Hepatocyte (in vitro differentiated cells): ENCODE data around the gene TTLL5. TPM values are rescaled to one million over a fixed set of nuclear protein-coding genes. Genes with fewer than 3 reads are reported as not detected.

ENCODE experiments used
- DNase-seq: peaks from one replicate; pipeline ENCODE4 v3.0.0-alpha.2; 2016; ENCODE audit warnings: low spot score
- H2AFZ ChIP-seq: fragments of 200-600 bp; sonication (generic); 2 replicates; pipeline ENCODE4 v1.6.0; 2016; ENCODE audit warnings: antibody characterized with exemption, mild to moderate bottlenecking
- H3K27ac ChIP-seq: fragments of 200-600 bp; sonication (generic); 2 replicates; pipeline ENCODE4 v1.5.1; 2016; ENCODE audit warnings: mild to moderate bottlenecking
- H3K27me3 ChIP-seq: fragments of 200-600 bp; sonication (generic); 2 replicates; pipeline ENCODE4 v1.6.1; 2016
- H3K36me3 ChIP-seq: fragments of 200-600 bp; sonication (generic); replicated peaks from 2 replicates; pipeline ENCODE4 v1.5.1; 2016; ENCODE audit warnings: low read depth; ENCODE audit not compliant: insufficient read depth
- H3K4me1 ChIP-seq: fragments of 200-600 bp; sonication (generic); 2 replicates; pipeline ENCODE4 v1.5.1; 2016; ENCODE audit warnings: mild to moderate bottlenecking, moderate library complexity; ENCODE audit not compliant: insufficient read depth
- H3K4me2 ChIP-seq: fragments of 200-600 bp; sonication (generic); 2 replicates; pipeline ENCODE4 v1.6.0; 2016
- H3K4me3 ChIP-seq: fragments of 200-600 bp; sonication (generic); 2 replicates; pipeline ENCODE4 v1.5.1; 2016; ENCODE audit warnings: mild to moderate bottlenecking
- H3K79me2 ChIP-seq: fragments of 200-600 bp; sonication (generic); 2 replicates; pipeline ENCODE4 v1.6.0; 2017; ENCODE audit warnings: mild to moderate bottlenecking
- H3K9me2 ChIP-seq: fragments of 200-600 bp; sonication (generic); replicated peaks from 2 replicates; pipeline ENCODE4 v1.6.0; 2017; ENCODE audit warnings: mild to moderate bottlenecking; ENCODE audit not compliant: insufficient read depth
- H3K9me3 ChIP-seq: fragments of 200-600 bp; sonication (generic); 2 replicates; pipeline ENCODE4 v1.5.1; 2016; ENCODE audit warnings: low read depth, mild to moderate bottlenecking
- H4K20me1 ChIP-seq: fragments of 200-600 bp; sonication (generic); 2 replicates; pipeline ENCODE4 v1.6.0; 2016; ENCODE audit warnings: mild to moderate bottlenecking; ENCODE audit not compliant: insufficient read depth, poor library complexity, severe bottlenecking
- CTCF ChIP-seq: fragments of 200-600 bp; sonication (generic); IDR thresholded peaks from 2 replicates; pipeline ENCODE4 v1.5.1; 2016; ENCODE audit warnings: antibody characterized with exemption, mild to moderate bottlenecking; ENCODE audit not compliant: poor library complexity
- EZH2 ChIP-seq: fragments of 200-600 bp; sonication (generic); IDR thresholded peaks from 2 replicates; pipeline ENCODE4 v1.6.1; 2016; ENCODE audit warnings: antibody characterized with exemption, mild to moderate bottlenecking, borderline replicate concordance
- EZH2phosphoT487 ChIP-seq: fragments of 200-600 bp; sonication (generic); IDR thresholded peaks from one replicate; pipeline ENCODE4 v1.6.1; 2018; ENCODE audit warnings: antibody characterized with exemption, mild to moderate bottlenecking, low read depth, moderate library complexity; ENCODE audit not compliant: unreplicated experiment, severe bottlenecking
- WGBS: methylation state at CpG from one replicate; pipeline ENCODE4 v1.1.6; 2016; ENCODE audit warnings: low lambda C conversion rate; ENCODE audit errors: missing lambda C conversion rate; 5-methylcytosine and 5-hydroxymethylcytosine counted together
- polyA plus RNA-seq: library from polyadenylated mRNA; unstranded; fragments of >200 nt; fragmentation: Nextera tagmentation; extraction: Ambion mirVana; gene quantifications from 2 replicates; pipeline ENCODE4 v1.2.1, GENCODE V29; 2016
- total RNA-seq: library from RNA; depleted of rRNA; stranded (reverse); fragments of >200 nt; gene quantifications from 2 replicates; pipeline ENCODE4 v1.2.3, GENCODE V29; 2014

Gene TTLL5
- total and polyA plus RNA-seq, 2 experiments from 2014 or later, result 8.9 to 11.1 TPM

GRCh38 chr14:75649773-75650172, 11.3 kb upstream of the TTLL5 start:
- TF ChIP-seq CTCF, result no peak
- TF ChIP-seq EZH2, result no peak
- no peak for TF ChIP-seq EZH2phosphoT487

DNA sequence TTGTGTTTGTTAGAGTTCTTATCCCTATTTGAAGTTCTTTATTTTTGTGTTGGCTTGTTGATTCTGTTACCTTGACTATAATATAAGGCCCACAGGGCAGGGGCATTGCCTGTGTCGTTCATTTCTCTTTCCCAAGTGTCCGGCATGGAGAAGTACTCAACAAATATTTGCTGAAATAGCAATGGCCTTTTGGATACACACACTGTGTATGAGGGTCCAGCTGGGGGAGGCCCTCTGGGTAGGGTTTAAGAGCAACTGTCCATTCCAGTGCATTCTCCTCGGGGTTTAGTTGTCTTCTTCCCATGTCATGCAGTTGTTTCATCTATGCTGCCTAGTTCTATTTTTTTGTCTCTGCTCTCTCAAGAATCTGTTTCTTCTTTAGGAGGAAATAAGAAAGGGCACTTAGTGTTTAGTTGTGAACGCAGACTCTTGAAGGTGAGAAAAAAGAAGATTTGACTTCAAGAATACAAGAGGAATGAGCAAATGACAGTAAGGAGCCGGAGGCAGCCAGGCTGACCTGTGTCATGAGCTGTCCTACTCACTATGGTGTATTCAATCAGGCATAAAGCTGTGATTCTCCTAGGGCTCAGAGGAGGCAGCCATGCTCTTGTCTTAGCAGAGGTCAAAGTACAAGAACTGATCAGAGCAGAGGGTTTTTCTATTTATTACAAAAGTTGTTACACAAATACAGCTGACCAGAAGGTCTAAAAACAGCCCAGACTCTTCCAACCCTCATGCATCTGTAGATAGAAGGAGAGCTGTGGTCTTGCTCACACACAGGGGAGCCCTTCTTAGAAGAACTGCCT, 10.6 kb upstream of the TTLL5 start:
- Histone ChIP-seq H3K4me2 (no peak overlapping the region), H2AFZ (no peak overlapping the region), H3K4me1 (peaks cover 45% of the 10 kb centered on the region), H3K27ac (peak overlapping the region; percentile 88), H3K4me3 (no peak overlapping the region), H3K9me2 (no peaks in the 10 kb centered on the region), H3K9me3 (no peaks in the 10 kb centered on the region), H3K36me3 (no peaks in the 10 kb centered on the region), H4K20me1 (no peaks in the 10 kb centered on the region), H3K27me3 (no peaks in the 10 kb centered on the region), H3K79me2 (no peaks in the 10 kb centered on the region)
- peak; percentile 54 for DNase-seq
- 69% methylated on average over 5 of the region's 5 CpGs for WGBS
- TF ChIP-seq EZH2, result no peak
- no peak for TF ChIP-seq CTCF

More at GRCh38 chr14:75649773-75650172, 11.3 kb upstream of the TTLL5 start:
- H3K79me2 ChIP-seq, result no peaks in the 10 kb centered on the region
- no peak overlapping the region for H2AFZ ChIP-seq
- H3K9me2 ChIP-seq, result no peaks in the 10 kb centered on the region
- no peaks in the 10 kb centered on the region for H3K36me3 ChIP-seq
- no peaks in the 10 kb centered on the region for H3K27me3 ChIP-seq
- no peaks in the 10 kb centered on the region for H4K20me1 ChIP-seq
- no peak for DNase-seq
- H3K27ac ChIP-seq, result peak overlapping the region; percentile 88
- no peak overlapping the region for H3K4me3 ChIP-seq
- WGBS, result 80% methylated on average over 1 of the region's 1 CpG
- no peak overlapping the region for H3K4me2 ChIP-seq
- peaks cover 45% of the 10 kb centered on the region for H3K4me1 ChIP-seq
- H3K9me3 ChIP-seq, result no peaks in the 10 kb centered on the region

- Histone ChIP-seq H4K20me1 (no peaks in the 10 kb centered on the region), H3K79me2 (peaks cover 5% of the 10 kb centered on the region), H3K4me1 (peaks cover 23% of the 10 kb centered on the region), H3K27me3 (no peaks in the 10 kb centered on the region), H3K36me3 (no peaks in the 10 kb centered on the region), H3K9me3 (no peaks in the 10 kb centered on the region), H3K27ac (no peak overlapping the region), H3K4me3 (no peak overlapping the region), H2AFZ (no peak overlapping the region), H3K9me2 (no peaks in the 10 kb centered on the region), H3K4me2 (no peak overlapping the region)
- DNase-seq, result no peak
- WGBS, result 100% methylated on average over 1 of the region's 1 CpG
- TF ChIP-seq EZH2, result no peak
Observed at GRCh38 chr14:75653563-75653962, 7.5 kb upstream of the TTLL5 start.

DNA sequence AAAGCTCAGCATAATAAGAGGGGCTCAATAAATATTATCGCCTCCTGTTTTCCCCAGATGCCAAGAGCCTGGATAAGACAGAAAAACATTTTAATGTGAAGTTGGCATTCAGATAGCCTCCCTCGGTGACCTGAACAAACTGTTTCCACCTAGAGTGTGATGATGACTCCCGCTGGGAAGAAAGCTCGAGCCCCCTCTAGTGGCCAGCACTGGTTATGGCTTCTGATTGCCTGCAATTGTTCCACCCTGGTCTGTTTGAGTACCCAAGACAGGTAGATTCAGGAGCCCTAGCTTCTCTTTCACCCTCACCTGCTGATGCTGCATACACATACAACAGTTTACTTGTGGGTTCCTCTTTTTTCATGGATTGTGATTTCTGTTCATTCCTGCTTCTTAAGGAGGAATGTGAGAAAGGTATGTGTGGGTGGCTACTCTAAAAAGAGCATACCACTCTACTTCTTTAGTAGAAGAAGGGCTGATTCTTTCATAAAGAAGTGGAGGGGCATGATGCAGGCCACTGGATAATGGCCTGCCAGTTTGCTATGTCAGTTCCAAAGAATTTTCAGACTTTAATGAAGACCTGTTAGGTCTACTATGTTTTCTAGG, 6.8 kb upstream of the TTLL5 start:
- H3K4me2 ChIP-seq, result no peak overlapping the region
- H2AFZ ChIP-seq, result no peak overlapping the region
- H3K4me1 ChIP-seq, result peaks cover 19% of the 10 kb centered on the region
- no peak overlapping the region for H3K27ac ChIP-seq
- H3K4me3 ChIP-seq, result no peak overlapping the region
- H3K9me2 ChIP-seq, result no peaks in the 10 kb centered on the region
- peaks cover 12% of the 10 kb centered on the region for H3K79me2 ChIP-seq
- H3K36me3 ChIP-seq, result no peaks in the 10 kb centered on the region
- no peaks in the 10 kb centered on the region for H3K27me3 ChIP-seq
- H3K9me3 ChIP-seq, result no peaks in the 10 kb centered on the region
- no peaks in the 10 kb centered on the region for H4K20me1 ChIP-seq
- peak; percentile 83 for DNase-seq
- no peak for TF ChIP-seq EZH2
- TF ChIP-seq CTCF, result peak; percentile 88
- 8% methylated on average over 4 of the region's 4 CpGs for WGBS
